HepG2 (cell line): ENCODE data around the gene SPAG8. TPM values are rescaled to one million over a fixed set of nuclear protein-coding genes. Genes with fewer than 3 reads are reported as not detected.

ENCODE experiments used
- ATAC-seq: fragments of 200-7000 bp; cut with Tn5 transposase; 3 replicates; pipeline ENCODE4 v1.9.1; 2020; ENCODE audit warnings: mild to moderate bottlenecking, moderate library complexity
- BruUV-seq: library from RNA; stranded (reverse); fragments of 400-500 nt; replicated peaks from 2 replicates; lab custom pipeline; 2021; lab: Mats Ljungman, UMichigan
- CTCF ChIA-PET: fragments of 300-600 bp; formaldehyde crosslinking; extraction: SDS; loops from one replicate; lab custom pipeline; 2021; ENCODE audit warnings: low total read pairs, inconsistent platforms, low intra/inter-chr PET ratio; lab: Yijun Ruan, JAX
- POLR2A ChIA-PET: fragments of 350-600 bp; sonication (Branson Sonifier 250); formaldehyde crosslinking; loops from one replicate; lab custom pipeline; 2020; ENCODE audit warnings: antibody characterized with exemption, inconsistent platforms; lab: Yijun Ruan, JAX
- DNase-seq: peaks from one replicate; pipeline ENCODE4 v3.0.0-alpha.2; 2015; ENCODE audit warnings: low spot score
- FAIRE-seq: peaks from 3 replicates; lab custom pipeline; 2011; peaks lifted over from hg19 to GRCh38; lab: Jason Lieb, UNC
- H2AFZ ChIP-seq: one replicate; pipeline ENCODE4 v1.6.1; 2011; ENCODE audit warnings: low read length, inconsistent platforms
- H3K27ac ChIP-seq: fragments of 300-600 bp; 3 replicates; pipeline ENCODE4 v1.8.0; 2011; ENCODE audit warnings: mixed run types, mild to moderate bottlenecking, mixed read lengths, low read length, inconsistent platforms; ENCODE audit not compliant: insufficient read depth; ENCODE audit errors: extremely low read length
- H3K27me3 ChIP-seq, 2 experiments: fragments of 200-600 bp in 1 of 2; 2 replicates in 1 of 2; 3 replicates in 1 of 2; pipeline versions ENCODE4 v1.6.0 to v1.8.0; 2011; ENCODE audit warnings: low read length in 2 of 2, mild to moderate bottlenecking in 2 of 2, moderate library complexity in 2 of 2, inconsistent platforms in 1 of 2; ENCODE audit not compliant: insufficient read depth in 2 of 2, control insufficient read depth in 1 of 2
- H3K36me3 ChIP-seq, 2 experiments: fragments of 200-600 bp in 1 of 2; replicated peaks in 1 of 2; 2 replicates in 1 of 2; 3 replicates in 1 of 2; pipeline versions ENCODE4 v1.5.1 to v1.8.0; 2011; ENCODE audit warnings: low read length in 2 of 2, inconsistent platforms in 1 of 2; ENCODE audit not compliant: insufficient read depth in 2 of 2, control insufficient read depth in 1 of 2
- H3K4me1 ChIP-seq: 2 replicates; pipeline ENCODE4 v1.5.1; 2012; ENCODE audit warnings: low read length, inconsistent platforms; ENCODE audit not compliant: insufficient read depth
- H3K4me2 ChIP-seq: 2 replicates; pipeline ENCODE4 v1.6.0; 2011; ENCODE audit warnings: low read depth, low read length, inconsistent platforms
- H3K4me3 ChIP-seq, 3 experiments: fragments of 200-600 bp in 1 of 3; sonication (generic), shearing (Covaris generic) in 1 of 3; replicated peaks in 1 of 3; 2 replicates each; pipeline ENCODE4 v1.5.1; 2011 to 2016; ENCODE audit warnings: low read length in 3 of 3, inconsistent platforms in 2 of 3, low read depth in 2 of 3, mild to moderate bottlenecking in 2 of 3, control low read depth in 1 of 3, mixed read lengths in 1 of 3; ENCODE audit not compliant: insufficient read depth in 1 of 3
- H3K79me2 ChIP-seq: one replicate; pipeline ENCODE4 v1.6.1; 2011; ENCODE audit warnings: low read length, inconsistent platforms; ENCODE audit not compliant: insufficient read depth
- H3K9ac ChIP-seq: 2 replicates; pipeline ENCODE4 v1.6.0; 2011; ENCODE audit warnings: mild to moderate bottlenecking, low read depth, low read length, inconsistent platforms; ENCODE audit not compliant: insufficient read depth
- H3K9me3 ChIP-seq: 2 replicates; pipeline ENCODE4 v1.5.1; 2012; ENCODE audit warnings: mild to moderate bottlenecking, low read length
- H4K20me1 ChIP-seq: 2 replicates; pipeline ENCODE4 v1.6.0; 2011; ENCODE audit warnings: inconsistent platforms, mild to moderate bottlenecking, low read length, moderate library complexity; ENCODE audit not compliant: insufficient read depth
- ASH2L ChIP-seq: fragments of 300-600, 200-600 bp; sonication (generic); IDR thresholded peaks from 2 replicates; pipeline ENCODE4 v1.7.0; 2017; ENCODE audit warnings: low read depth, mild to moderate bottlenecking, moderate library complexity, mixed read lengths, low read length; ENCODE audit not compliant: insufficient read length
- HOXD1 ChIP-seq: sonication (generic); formaldehyde crosslinking; IDR thresholded peaks from 2 replicates; pipeline ENCODE4 v1.5.0; 2020; ENCODE audit warnings: missing genetic modification reagents
- KIAA2018 ChIP-seq: sonication (generic); formaldehyde crosslinking; IDR thresholded peaks from 2 replicates; pipeline ENCODE4 v1.5.0; 2020; ENCODE audit warnings: mild to moderate bottlenecking, missing genetic modification reagents, borderline replicate concordance
- KLF9 ChIP-seq: IDR thresholded peaks from 2 replicates; pipeline ENCODE4 v1.6.1; 2016; ENCODE audit warnings: low read depth
- NFYC ChIP-seq: IDR thresholded peaks from 2 replicates; pipeline ENCODE4 v1.6.1; 2016; ENCODE audit warnings: missing genetic modification reagents, missing compliant biosample characterization
- POGZ ChIP-seq: sonication (generic); formaldehyde crosslinking; IDR thresholded peaks from 2 replicates; pipeline ENCODE4 v1.4.0; 2020; ENCODE audit warnings: mild to moderate bottlenecking, missing genetic modification reagents
- ZBTB44 ChIP-seq: sonication (generic); formaldehyde crosslinking; IDR thresholded peaks from 2 replicates; pipeline ENCODE4 v1.4.0; 2020; ENCODE audit warnings: missing genetic modification reagents
- ZNF558 ChIP-seq: sonication (generic); formaldehyde crosslinking; IDR thresholded peaks from 2 replicates; pipeline ENCODE4 v1.9.0; 2022; ENCODE audit warnings: mild to moderate bottlenecking, missing genetic modification reagents, borderline replicate concordance
- ZNF563 ChIP-seq: sonication (generic); formaldehyde crosslinking; IDR thresholded peaks from 2 replicates; pipeline ENCODE4 v1.8.0; 2022; ENCODE audit warnings: mild to moderate bottlenecking, moderate library complexity, missing genetic modification reagents
- ZNF746 ChIP-seq: sonication (generic); formaldehyde crosslinking; IDR thresholded peaks from 2 replicates; pipeline ENCODE4 v1.8.0; 2022; ENCODE audit warnings: mild to moderate bottlenecking, missing genetic modification reagents
- ZNF790 ChIP-seq: sonication (generic); formaldehyde crosslinking; IDR thresholded peaks from 2 replicates; pipeline ENCODE4 v1.8.0; 2022; ENCODE audit warnings: missing genetic modification reagents, mild to moderate bottlenecking, borderline replicate concordance
- WGBS: methylation state at CpG from one replicate; pipeline ENCODE4 v1.1.6; 2017; ENCODE audit warnings: low lambda C conversion rate; 5-methylcytosine and 5-hydroxymethylcytosine counted together
- in situ Hi-C: cut with HindIII; loops from 2 replicates; pipeline ENCODE4 v1.10.0; 2017; ENCODE audit warnings: low pct_unique_long_range_greater_than_20kb; ENCODE audit not compliant: extremely low pct_ligation_motif_present
- intact Hi-C: fragments of 100-400 bp; cut with micrococcal nuclease; formaldehyde crosslinking; loops from one replicate; pipeline ENCODE4 v1.10.0; 2022; ENCODE audit not compliant: unreplicated experiment
- polyA plus RNA-seq, 8 experiments: library from polyadenylated mRNA; depleted of rRNA in 3 of 8; stranded (reverse) in 7 of 8; unstranded in 1 of 8; fragments of >200 nt; fragmentation: Illumina TruSeq in 4 of 8; extraction: Trizol in 4 of 8; gene quantifications; 2 replicates each; pipeline versions ENCODE4 v1.2.1 to v1.2.3, GENCODE V29; 2011 to 2016; ENCODE audit warnings: low read depth in 4 of 8, missing spikeins in 1 of 8, mixed read lengths in 1 of 8; ENCODE audit not compliant: insufficient read depth in 1 of 8
- total RNA-seq, 5 experiments: library from RNA; depleted of rRNA; stranded (reverse); fragments of >200 nt; fragmentation: Illumina TruSeq; extraction: Trizol; gene quantifications; 2 replicates each; pipeline ENCODE4 v1.2.3, GENCODE V29; 2016; ENCODE audit warnings: low read depth in 1 of 5
- TF ChIP-seq, protein P1 (sequence below): sonication (generic); formaldehyde crosslinking; IDR thresholded peaks from 2 replicates; pipeline ENCODE4 v1.5.1; 2020; ENCODE audit warnings: missing genetic modification reagents, mild to moderate bottlenecking, borderline replicate concordance

SPAG8 gene
- total and polyA plus RNA-seq, 2 of the 13 experiments (the other 11 are each of a cell fraction or from before 2014, with no cell fraction given), result 0.18 to 0.27 TPM

DNA sequence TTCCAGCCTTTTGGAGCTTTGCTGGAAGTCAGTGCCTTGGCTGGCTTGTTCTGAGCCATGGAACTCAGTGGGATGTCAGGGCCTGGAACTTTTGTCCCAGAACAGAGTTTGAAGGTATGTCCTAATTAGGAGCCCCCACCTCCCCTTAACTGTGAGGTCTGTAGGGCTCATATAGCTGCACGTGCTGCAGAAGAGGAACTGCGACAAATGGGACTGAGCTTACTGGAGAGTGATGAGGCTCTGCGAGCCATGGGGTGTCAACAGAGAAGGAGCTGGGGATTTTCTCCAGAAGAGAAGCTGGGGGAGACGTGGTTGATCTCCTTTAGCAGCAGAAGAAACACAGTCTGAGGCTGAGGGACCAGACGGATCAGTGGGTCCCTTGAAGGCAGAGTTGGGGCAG lies 27.9 kb upstream of the SPAG8 start (continued):
- TF ChIP-seq ZNF790, result no peak
- no peak for TF ChIP-seq ZNF746 (CRISPR knock-in tag)
- no peak for TF ChIP-seq HOXD1
- TF ChIP-seq, all 625 proteins: peak for 0

- intact Hi-C loops (no loop called here), in situ Hi-C loops (no loop called here)
- H3K27me3 ChIP-seq, result no peaks in the 10 kb centered on the region; a peak in 1 of 5 replicates
- no peak overlapping the region for H3K9ac ChIP-seq
- no TSS peak for BruUV-seq
- WGBS, result 88% methylated on average over 5 of the region's 5 CpGs
- H3K9me3 ChIP-seq, result no peaks in the 10 kb centered on the region
- no peaks in the 10 kb centered on the region for H4K20me1 ChIP-seq
- FAIRE-seq (no peak), ATAC-seq (no peak), DNase-seq (no peak)
- H3K36me3 ChIP-seq, result no peaks in the 10 kb centered on the region
- peaks cover 44% of the 10 kb centered on the region for H3K4me1 ChIP-seq
- no peak overlapping the region for H3K4me3 ChIP-seq
- no peak overlapping the region for H2AFZ ChIP-seq
- POLR2A ChIA-PET, result interaction anchor here (1.3 to 2.3 kb wide), 2 partner anchors 22 to 44 kb away, joined by 4 to 9 read pairs; partner anchors contain the start of gene HINT2
- H3K4me2 ChIP-seq, result no peak overlapping the region
- CTCF ChIA-PET, result no interaction called here
- no peaks in the 10 kb centered on the region for H3K79me2 ChIP-seq
- H3K27ac ChIP-seq, result no peak overlapping the region
- TF ChIP-seq POGZ (CRISPR knock-in tag), result no peak
- TF ChIP-seq ZBTB44 (CRISPR knock-in tag), result no peak
- TF ChIP-seq ZNF563 (CRISPR knock-in tag), result no peak
- no peak for TF ChIP-seq ZNF558
- TF ChIP-seq KIAA2018 (CRISPR knock-in tag), result no peak
- no peak for TF ChIP-seq ASH2L
- TF ChIP-seq, protein P1, sequence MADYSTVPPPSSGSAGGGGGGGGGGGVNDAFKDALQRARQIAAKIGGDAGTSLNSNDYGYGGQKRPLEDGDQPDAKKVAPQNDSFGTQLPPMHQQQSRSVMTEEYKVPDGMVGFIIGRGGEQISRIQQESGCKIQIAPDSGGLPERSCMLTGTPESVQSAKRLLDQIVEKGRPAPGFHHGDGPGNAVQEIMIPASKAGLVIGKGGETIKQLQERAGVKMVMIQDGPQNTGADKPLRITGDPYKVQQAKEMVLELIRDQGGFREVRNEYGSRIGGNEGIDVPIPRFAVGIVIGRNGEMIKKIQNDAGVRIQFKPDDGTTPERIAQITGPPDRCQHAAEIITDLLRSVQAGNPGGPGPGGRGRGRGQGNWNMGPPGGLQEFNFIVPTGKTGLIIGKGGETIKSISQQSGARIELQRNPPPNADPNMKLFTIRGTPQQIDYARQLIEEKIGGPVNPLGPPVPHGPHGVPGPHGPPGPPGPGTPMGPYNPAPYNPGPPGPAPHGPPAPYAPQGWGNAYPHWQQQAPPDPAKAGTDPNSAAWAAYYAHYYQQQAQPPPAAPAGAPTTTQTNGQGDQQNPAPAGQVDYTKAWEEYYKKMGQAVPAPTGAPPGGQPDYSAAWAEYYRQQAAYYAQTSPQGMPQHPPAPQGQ (CRISPR knock-in tag), result no peak
- TF ChIP-seq NFYC (CRISPR knock-in tag), result no peak
- no peak for TF ChIP-seq KLF9 (CRISPR knock-in tag)
Observed at GRCh38 chr9:35836595-35836994, 24.5 kb upstream of the SPAG8 start.
